GM12801 (cell line): ENCODE results near the gene CELSR1.

Experiments
- TF ChIP-seq, protein P1 (sequence below): IDR thresholded peaks from one replicate; pipeline ENCODE4 v1.5.1; 2011; ENCODE audit warnings: control low read depth; ENCODE audit not compliant: insufficient read length; ENCODE audit errors: extremely low read depth

CELSR1 gene

DNA sequence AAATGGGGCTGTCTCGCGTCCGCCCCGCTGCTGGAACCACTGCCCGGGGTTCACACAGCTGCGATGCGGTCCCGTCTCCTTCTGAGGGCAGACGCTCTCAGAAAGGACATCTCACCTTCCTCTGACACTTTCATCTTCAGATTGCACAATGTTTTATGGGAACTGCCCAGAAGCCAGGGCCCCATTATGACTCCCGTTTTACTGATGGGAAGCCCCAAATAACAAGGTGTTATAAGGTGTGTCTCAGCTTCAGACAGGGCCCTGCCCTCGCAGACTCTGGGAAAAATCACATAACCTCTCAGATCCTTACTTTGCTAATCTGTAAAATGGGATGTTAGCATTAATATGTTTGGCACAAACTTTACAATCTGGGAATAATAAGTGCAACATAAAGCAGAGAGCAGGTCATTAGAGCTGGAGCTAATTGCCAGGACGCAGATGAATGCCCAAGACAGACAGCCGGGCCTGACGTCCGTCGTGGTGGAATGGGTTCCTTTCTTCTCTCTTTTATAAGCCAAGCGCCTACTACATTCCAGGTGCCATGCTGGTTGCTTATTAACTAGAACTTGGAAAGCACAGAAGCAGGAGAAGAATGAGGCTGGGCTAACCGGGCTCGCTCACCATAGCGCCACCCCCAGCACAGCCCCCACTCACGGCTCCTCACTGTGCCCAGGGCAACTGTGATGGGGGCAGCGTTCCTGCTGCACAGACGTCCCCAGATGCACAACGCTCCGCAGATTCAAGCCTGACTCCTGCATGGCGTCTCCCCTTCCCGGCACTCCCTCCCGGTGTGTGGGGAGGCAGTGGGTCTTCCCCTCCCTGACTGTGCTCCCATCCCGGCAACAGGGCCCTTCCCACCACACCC lies 158.1 kb downstream of the CELSR1 start:
- TF ChIP-seq, protein P1, sequence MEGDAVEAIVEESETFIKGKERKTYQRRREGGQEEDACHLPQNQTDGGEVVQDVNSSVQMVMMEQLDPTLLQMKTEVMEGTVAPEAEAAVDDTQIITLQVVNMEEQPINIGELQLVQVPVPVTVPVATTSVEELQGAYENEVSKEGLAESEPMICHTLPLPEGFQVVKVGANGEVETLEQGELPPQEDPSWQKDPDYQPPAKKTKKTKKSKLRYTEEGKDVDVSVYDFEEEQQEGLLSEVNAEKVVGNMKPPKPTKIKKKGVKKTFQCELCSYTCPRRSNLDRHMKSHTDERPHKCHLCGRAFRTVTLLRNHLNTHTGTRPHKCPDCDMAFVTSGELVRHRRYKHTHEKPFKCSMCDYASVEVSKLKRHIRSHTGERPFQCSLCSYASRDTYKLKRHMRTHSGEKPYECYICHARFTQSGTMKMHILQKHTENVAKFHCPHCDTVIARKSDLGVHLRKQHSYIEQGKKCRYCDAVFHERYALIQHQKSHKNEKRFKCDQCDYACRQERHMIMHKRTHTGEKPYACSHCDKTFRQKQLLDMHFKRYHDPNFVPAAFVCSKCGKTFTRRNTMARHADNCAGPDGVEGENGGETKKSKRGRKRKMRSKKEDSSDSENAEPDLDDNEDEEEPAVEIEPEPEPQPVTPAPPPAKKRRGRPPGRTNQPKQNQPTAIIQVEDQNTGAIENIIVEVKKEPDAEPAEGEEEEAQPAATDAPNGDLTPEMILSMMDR = no peak

DNA sequence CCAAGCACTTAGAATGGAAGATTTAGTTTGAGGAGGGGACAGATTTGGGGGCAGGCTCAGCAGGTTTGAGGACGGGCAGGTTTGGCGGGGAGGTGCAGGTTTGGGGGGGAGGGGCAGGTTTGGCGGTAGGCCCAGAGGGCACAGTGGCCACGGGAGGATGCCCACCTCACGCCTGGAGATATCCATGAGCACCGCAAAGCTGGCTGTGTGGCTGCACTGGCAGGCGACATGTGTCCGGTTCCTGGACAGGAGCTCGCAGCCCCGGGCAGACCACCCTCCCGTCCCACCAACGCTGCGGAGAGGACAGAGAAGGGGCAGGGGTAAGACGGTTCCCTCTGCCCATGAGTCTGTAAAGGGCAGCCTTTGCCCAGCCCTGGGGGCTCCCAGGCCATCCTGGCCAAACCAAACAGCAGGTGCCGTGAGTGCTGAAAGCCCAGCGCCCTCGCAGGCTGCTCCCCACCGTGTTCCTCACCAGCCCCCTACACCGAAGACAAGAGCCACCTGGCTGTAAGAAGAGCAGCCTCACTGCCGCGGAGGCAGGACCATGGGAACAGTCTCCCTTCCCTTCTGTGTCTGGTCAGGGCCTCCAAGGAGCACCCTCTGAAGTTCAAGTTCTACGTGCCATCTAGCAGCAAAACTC lies 158.9 kb downstream of the CELSR1 start:
- TF ChIP-seq, protein P1 = no peak

DNA sequence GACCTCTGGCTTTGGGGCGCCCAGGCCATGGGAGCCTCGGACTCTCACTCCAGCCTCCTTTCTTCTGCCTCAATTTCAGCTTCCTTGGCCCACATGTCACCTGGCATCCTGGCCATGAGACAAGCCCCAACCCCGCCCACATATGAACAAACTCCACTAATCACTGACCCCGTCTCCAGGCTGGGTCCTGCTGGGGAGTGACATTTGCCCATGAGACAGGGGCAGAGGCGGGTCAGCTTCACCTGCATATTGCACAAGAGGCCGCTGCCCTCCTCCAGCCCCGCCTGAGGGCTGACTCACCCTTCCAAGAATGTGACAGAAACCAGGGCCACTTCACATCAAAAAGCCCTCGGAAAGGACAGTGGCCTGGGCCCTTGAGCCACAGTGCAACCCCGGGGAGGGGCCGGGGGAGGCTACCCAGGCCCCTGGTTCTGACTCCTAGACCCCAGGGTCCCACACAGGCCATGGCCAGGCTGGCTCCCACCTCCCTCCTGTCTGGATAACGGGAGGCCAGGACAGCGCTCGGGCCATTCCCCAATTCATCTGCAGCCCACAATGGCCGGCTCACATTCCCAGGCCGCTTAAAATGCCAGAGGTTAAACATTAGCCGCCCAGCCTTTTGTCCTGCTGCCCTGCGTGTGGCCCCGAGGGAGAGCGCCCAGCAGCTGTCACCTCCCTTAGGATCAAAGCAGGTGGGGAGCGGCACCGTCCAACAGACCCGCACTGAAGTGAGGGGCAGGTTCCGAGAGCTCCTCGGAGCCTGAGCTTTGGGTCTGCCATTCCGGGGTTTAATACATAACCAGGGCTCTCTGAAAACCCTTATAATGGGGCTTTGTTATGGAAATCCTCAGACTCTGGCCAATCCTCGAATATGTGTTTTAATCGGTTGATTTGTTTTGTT lies 159.6 kb downstream of the CELSR1 start:
- TF ChIP-seq, protein P1 = no peak

DNA sequence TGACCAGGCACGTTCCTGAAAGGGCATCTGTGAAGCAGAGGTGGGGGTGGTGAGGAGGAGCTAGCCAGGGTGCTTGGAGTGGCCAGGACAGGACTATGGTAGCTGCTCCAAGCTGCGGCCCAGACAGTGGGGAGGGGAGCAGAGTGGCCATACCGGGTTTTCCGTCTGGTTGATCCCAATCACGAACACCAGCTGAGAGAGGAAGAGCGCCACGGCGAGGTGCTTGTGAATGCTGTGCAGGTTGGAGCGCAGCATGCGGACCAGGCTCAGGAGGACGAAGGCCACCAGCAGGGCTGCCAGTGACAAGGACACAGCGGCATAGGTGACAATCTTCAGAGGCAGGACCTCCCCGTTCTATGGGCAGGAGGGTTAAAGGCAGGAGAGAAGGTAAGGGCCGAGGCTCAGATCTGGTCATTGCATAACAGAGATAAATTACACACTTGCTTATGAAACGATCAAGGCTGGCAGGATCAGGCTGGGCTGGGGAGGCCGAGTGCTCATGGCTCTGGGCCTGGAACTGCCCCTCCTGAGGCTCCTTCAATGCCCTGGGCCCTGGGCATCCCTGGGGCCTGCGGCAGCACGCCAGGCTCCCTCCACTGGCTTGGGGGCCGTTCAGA lies 160.4 kb downstream of the CELSR1 start:
- TF ChIP-seq, protein P1 = no peak

DNA sequence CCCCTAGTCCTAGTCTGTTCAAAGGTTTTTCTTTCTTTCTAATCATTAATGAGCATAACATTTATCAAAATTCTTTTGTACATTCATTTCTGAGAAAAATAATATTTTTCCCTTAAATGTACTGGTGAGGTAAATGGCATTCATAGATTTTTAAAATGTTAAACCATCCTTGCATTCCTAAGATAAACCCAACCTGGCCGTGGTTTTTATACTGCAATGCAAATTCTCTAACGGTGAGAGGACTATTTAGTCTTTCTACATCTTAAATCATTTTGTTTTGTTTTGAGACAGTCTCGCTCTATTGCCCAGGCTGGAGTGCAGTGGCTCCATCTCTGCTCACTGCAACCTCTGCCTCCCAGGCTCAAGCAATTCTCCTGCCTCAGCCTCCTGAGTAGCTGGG lies 161.3 kb downstream of the CELSR1 start:
- TF ChIP-seq, protein P1 = no peak

DNA sequence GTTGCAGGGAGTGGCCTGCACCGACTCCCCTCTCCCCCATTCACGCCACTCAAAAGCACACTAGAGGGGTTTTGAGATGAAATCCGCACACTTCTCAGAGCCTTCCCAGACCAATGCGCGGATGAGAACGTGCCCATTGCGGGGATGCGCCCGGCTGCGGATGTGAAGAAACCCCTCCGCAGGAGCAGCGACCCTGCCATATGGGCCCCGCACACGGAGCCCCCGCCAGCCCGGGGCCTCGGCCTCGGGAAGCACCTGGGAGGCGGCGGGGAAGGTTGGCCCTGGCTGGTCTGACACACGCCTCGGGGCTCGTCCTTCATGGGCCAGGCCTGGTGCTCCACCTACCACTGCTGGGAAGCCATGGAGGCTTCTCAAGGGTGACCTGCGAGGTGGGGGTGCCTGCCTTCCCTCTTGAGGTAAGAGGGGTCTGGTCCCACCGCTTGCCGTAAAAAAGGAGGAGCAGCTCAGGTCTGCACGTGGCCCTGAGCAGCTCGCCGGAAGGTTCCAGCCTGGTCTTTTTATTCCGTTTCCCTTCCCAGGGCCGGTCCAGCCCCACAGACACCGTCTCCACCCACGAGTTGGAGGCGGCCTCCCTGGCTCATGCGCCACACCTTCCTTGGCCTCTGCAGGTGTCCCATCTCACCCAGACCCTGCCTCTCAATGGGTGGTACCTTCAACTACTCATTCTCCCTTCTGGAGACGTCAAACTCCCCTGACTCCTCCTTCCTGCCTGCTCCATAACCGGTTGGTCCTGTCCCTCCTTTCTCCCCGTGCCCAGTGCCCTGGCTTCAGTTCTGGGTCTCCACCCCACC lies 162.6 kb downstream of the CELSR1 start:
- TF ChIP-seq, protein P1 = no peak
